HEK293 (cell line): ENCODE measurements around the gene SCO1.

Experiments used
- CTCF ChIA-PET: fragments of 350-600 bp; formaldehyde crosslinking; extraction: SDS; loops from one replicate; lab custom pipeline; 2021; ENCODE audit warnings: antibody characterized with exemption; lab: Yijun Ruan, JAX
- POLR2A ChIA-PET: fragments of 300-600 bp; formaldehyde crosslinking; extraction: SDS; loops from one replicate; lab custom pipeline; 2020; ENCODE audit warnings: antibody characterized with exemption, inconsistent platforms; lab: Yijun Ruan, JAX
- H3K27ac ChIP-seq: fragments of 200-500 bp; sonication (Bioruptor generic); 2 replicates; pipeline ENCODE4 v1.5.1; 2014; ENCODE audit warnings: low read depth, low read length, control low read depth, inconsistent platforms; ENCODE audit errors: extremely low read depth
- H3K36me3 ChIP-seq, 2 experiments: fragments of 200-500 bp in 1 of 2; sonication (Bioruptor generic) in 1 of 2; 1 replicate in 1 of 2; 2 replicates in 1 of 2; pipeline ENCODE4 v1.5.1; 2014 to 2017; ENCODE audit warnings: inconsistent platforms in 2 of 2, low read length in 2 of 2; ENCODE audit not compliant: control insufficient read depth in 2 of 2, insufficient read depth in 1 of 2
- H3K4me1 ChIP-seq: fragments of 200-500 bp; sonication (Bioruptor generic); 2 replicates; pipeline ENCODE4 v1.5.1; 2014; ENCODE audit warnings: mild to moderate bottlenecking, low read length, inconsistent platforms; ENCODE audit not compliant: control insufficient read depth, insufficient read depth
- H3K4me3 ChIP-seq: 2 replicates; pipeline ENCODE4 v1.5.1; 2011; ENCODE audit warnings: low read depth, mild to moderate bottlenecking, control low read depth, low read length, moderate library complexity
- H3K9me3 ChIP-seq: fragments of 200-500 bp; sonication (Bioruptor generic); 2 replicates; pipeline ENCODE4 v1.5.1; 2014; ENCODE audit warnings: low read depth, low read length, inconsistent platforms; ENCODE audit not compliant: control insufficient read depth, insufficient read depth
- GLIS2 ChIP-seq: fragments of 450-650 bp; formaldehyde crosslinking; IDR thresholded peaks from 2 replicates; pipeline ENCODE4 v1.5.1; 2016; ENCODE audit warnings: missing biosample characterization, missing genetic modification characterization
- INSM2 ChIP-seq: fragments of 450-650 bp; formaldehyde crosslinking; IDR thresholded peaks from 2 replicates; pipeline ENCODE4 v1.5.1; 2016; ENCODE audit warnings: missing biosample characterization, missing genetic modification characterization
- PRDM4 ChIP-seq: fragments of 450-650 bp; formaldehyde crosslinking; IDR thresholded peaks from 2 replicates; pipeline ENCODE4 v1.5.1; 2017; ENCODE audit warnings: missing biosample characterization, missing genetic modification characterization
- SCRT1 ChIP-seq: fragments of 450-650 bp; formaldehyde crosslinking; IDR thresholded peaks from 2 replicates; pipeline ENCODE4 v1.5.1; 2016; ENCODE audit warnings: missing biosample characterization, missing genetic modification characterization, borderline replicate concordance
- SP2 ChIP-seq: fragments of 450-650 bp; formaldehyde crosslinking; IDR thresholded peaks from 2 replicates; pipeline ENCODE4 v1.5.1; 2016; ENCODE audit warnings: missing biosample characterization, missing genetic modification characterization
- YY2 ChIP-seq: fragments of 450-650 bp; formaldehyde crosslinking; IDR thresholded peaks from 2 replicates; pipeline ENCODE4 v1.5.1; 2016; ENCODE audit warnings: missing biosample characterization, missing genetic modification characterization
- ZBTB10 ChIP-seq: fragments of 450-650 bp; formaldehyde crosslinking; IDR thresholded peaks from 2 replicates; pipeline ENCODE4 v1.5.1; 2016; ENCODE audit warnings: missing biosample characterization, missing genetic modification characterization
- ZNF112 ChIP-seq: fragments of 450-650 bp; formaldehyde crosslinking; IDR thresholded peaks from 2 replicates; pipeline ENCODE4 v1.5.0; 2017; ENCODE audit warnings: missing biosample characterization, missing genetic modification characterization
- ZNF16 ChIP-seq: fragments of 450-650 bp; formaldehyde crosslinking; IDR thresholded peaks from 2 replicates; pipeline ENCODE4 v1.5.1; 2016; ENCODE audit warnings: low read depth, missing biosample characterization, missing genetic modification characterization
- ZNF248 ChIP-seq: fragments of 450-650 bp; formaldehyde crosslinking; IDR thresholded peaks from 2 replicates; pipeline ENCODE4 v1.5.1; 2017; ENCODE audit warnings: missing biosample characterization, missing genetic modification characterization
- ZNF362 ChIP-seq: fragments of 450-650 bp; formaldehyde crosslinking; IDR thresholded peaks from 2 replicates; pipeline ENCODE4 v1.5.1; 2016; ENCODE audit warnings: missing biosample characterization, missing genetic modification characterization
- ZNF558 ChIP-seq: fragments of 450-650 bp; formaldehyde crosslinking; IDR thresholded peaks from 2 replicates; pipeline ENCODE4 v1.5.1; 2016; ENCODE audit warnings: missing biosample characterization, missing genetic modification characterization
- ZNF626 ChIP-seq: fragments of 450-650 bp; sonication (Bioruptor Pico); formaldehyde crosslinking; IDR thresholded peaks from 2 replicates; pipeline ENCODE4 v1.5.1; 2018; ENCODE audit warnings: missing biosample characterization, missing genetic modification characterization, inconsistent platforms
- ZNF639 ChIP-seq: fragments of 450-650 bp; formaldehyde crosslinking; IDR thresholded peaks from 2 replicates; pipeline ENCODE4 v1.5.1; 2016; ENCODE audit warnings: missing biosample characterization, missing genetic modification characterization
- ZNF747 ChIP-seq: fragments of 450-650 bp; formaldehyde crosslinking; IDR thresholded peaks from 2 replicates; pipeline ENCODE4 v1.5.1; 2016; ENCODE audit warnings: missing biosample characterization, missing genetic modification characterization
- ZSCAN30 ChIP-seq: fragments of 450-650 bp; IDR thresholded peaks from 2 replicates; pipeline ENCODE4 v1.5.1; 2018; ENCODE audit warnings: missing biosample characterization, mild to moderate bottlenecking, missing genetic modification characterization, moderate library complexity
- ZXDB ChIP-seq: fragments of 450-650 bp; formaldehyde crosslinking; IDR thresholded peaks from 2 replicates; pipeline ENCODE4 v1.5.1; 2016; ENCODE audit warnings: missing biosample characterization, missing genetic modification characterization

SCO1 gene

GRCh38 chr17:10629706-10630105 lies 67.6 kb downstream of the SCO1 start:
- Histone ChIP-seq H3K9me3 (no peaks in the 10 kb centered on the region), H3K4me3 (no peak overlapping the region), H3K36me3 (peaks cover 0 to 47% of the 10 kb centered on the region in 2 experiments; a peak in 1 of 3 replicates), H3K27ac (no peak overlapping the region), H3K4me1 (no peaks in the 10 kb centered on the region)
- TF ChIP-seq ZNF639 (tag by site-specific recombination) (no peak), ZNF112 (tag by site-specific recombination) (no peak), SCRT1 (tag by site-specific recombination) (no peak), ZNF362 (no peak), ZNF747 (tag by site-specific recombination) (no peak), ZNF626 (tag by site-specific recombination) (no peak), GLIS2 (no peak), ZNF16 (tag by site-specific recombination) (no peak), INSM2 (no peak), SP2 (tag by site-specific recombination) (no peak), YY2 (tag by site-specific recombination) (no peak)
- CTCF ChIA-PET = interaction anchor here (0.6 to 10.6 kb wide), 13 partner anchors 11 to 340 kb away, joined by 3 to 210 read pairs (median 5); no protein-coding TSS in a partner anchor
- POLR2A ChIA-PET = no interaction called here

GRCh38 chr17:10628756-10629155 lies 68.6 kb downstream of the SCO1 start:
- Histone ChIP-seq H3K27ac (no peak overlapping the region), H3K9me3 (no peaks in the 10 kb centered on the region), H3K4me1 (no peaks in the 10 kb centered on the region), H3K36me3 (peaks cover 0 to 37% of the 10 kb centered on the region in 2 experiments; a peak in 1 of 3 replicates), H3K4me3 (no peak overlapping the region)
- TF ChIP-seq ZNF248 (tag by site-specific recombination) (no peak), ZSCAN30 (tag by site-specific recombination) (no peak), ZNF558 (tag by site-specific recombination) (no peak), PRDM4 (no peak), ZXDB (tag by site-specific recombination) (no peak), ZBTB10 (no peak)
- POLR2A ChIA-PET = interaction anchor here (0.6 kb wide), 1 partner anchor 305 kb away, joined by 5 read pairs; no protein-coding TSS in a partner anchor
- CTCF ChIA-PET = interaction anchor here (0.6 to 10.6 kb wide), 14 partner anchors 9 to 874 kb away, joined by 3 to 210 read pairs (median 3); no protein-coding TSS in a partner anchor
